GM23338 (cell line): ENCODE measurements around the gene MANBA. TPM values are rescaled to one million over a fixed set of nuclear protein-coding genes. Genes with fewer than 3 reads are reported as not detected.

ENCODE experiments used
- ATAC-seq: fragments of 200-7000 bp; cut with Tn5 transposase; 3 replicates; pipeline ENCODE4 v1.9.1; 2020
- DNase-seq: peaks from one replicate; pipeline ENCODE4 v3.0.0-alpha.2; 2015; ENCODE audit warnings: low spot score
- H2AFZ ChIP-seq: fragments of 200-600 bp; sonication (generic); 2 replicates; pipeline ENCODE4 v1.8.0; 2016; ENCODE audit warnings: antibody characterized with exemption, mild to moderate bottlenecking, moderate library complexity
- H3F3A ChIP-seq: fragments of 200-600 bp; sonication (generic); replicated peaks from 2 replicates; pipeline ENCODE4 v1.8.0; 2017; ENCODE audit warnings: antibody characterized with exemption, mixed run types, low read depth
- H3K27ac ChIP-seq: fragments of 200-600 bp; sonication (generic); 2 replicates; pipeline ENCODE4 v1.6.1; 2016; ENCODE audit warnings: low read depth
- H3K27me3 ChIP-seq: fragments of 200-600 bp; sonication (generic); 2 replicates; pipeline ENCODE4 v1.8.0; 2016; ENCODE audit warnings: mild to moderate bottlenecking, mixed run types, moderate library complexity; ENCODE audit not compliant: insufficient read depth
- H3K36me3 ChIP-seq: fragments of 200-600 bp; sonication (generic); 2 replicates; pipeline ENCODE4 v1.8.0; 2016; ENCODE audit warnings: mild to moderate bottlenecking; ENCODE audit not compliant: insufficient read depth
- H3K4me1 ChIP-seq: fragments of 200-600 bp; sonication (generic); 2 replicates; pipeline ENCODE4 v1.8.0; 2016; ENCODE audit warnings: mild to moderate bottlenecking, moderate library complexity; ENCODE audit not compliant: insufficient read depth
- H3K4me2 ChIP-seq: fragments of 200-600 bp; sonication (generic); 2 replicates; pipeline ENCODE4 v1.7.1; 2017; ENCODE audit warnings: mixed run types
- H3K4me3 ChIP-seq: fragments of 200-600 bp; sonication (generic); 2 replicates; pipeline ENCODE4 v1.6.1; 2016; ENCODE audit warnings: mixed run types
- H3K79me2 ChIP-seq: fragments of 200-600 bp; sonication (generic); replicated peaks from 2 replicates; pipeline ENCODE4 v1.8.0; 2017; ENCODE audit warnings: mild to moderate bottlenecking; ENCODE audit not compliant: insufficient read depth
- H3K9me2 ChIP-seq: fragments of 200-600 bp; sonication (generic); 2 replicates; pipeline ENCODE4 v1.8.0; 2017; ENCODE audit not compliant: insufficient read depth
- H4K20me1 ChIP-seq: fragments of 200-600 bp; sonication (generic); replicated peaks from 2 replicates; pipeline ENCODE4 v1.8.0; 2017; ENCODE audit warnings: mild to moderate bottlenecking; ENCODE audit not compliant: insufficient read depth
- H3K27ac Mint-ChIP-seq: 2 replicates; pipeline ENCODE4 v1.8.0; 2020; ENCODE audit warnings: inconsistent platforms, mild to moderate bottlenecking, moderate library complexity, mixed read lengths
- H3K27me3 Mint-ChIP-seq: 3 replicates; pipeline ENCODE4 v1.8.0; 2022; ENCODE audit warnings: low read depth, mild to moderate bottlenecking, moderate library complexity, mixed read lengths, inconsistent platforms; ENCODE audit not compliant: insufficient read depth, poor library complexity
- H3K36me3 Mint-ChIP-seq: 3 replicates; pipeline ENCODE4 v1.8.0; 2021; ENCODE audit warnings: low read depth, mild to moderate bottlenecking, inconsistent platforms, moderate library complexity, mixed read lengths
- H3K4me1 Mint-ChIP-seq: 3 replicates; pipeline ENCODE4 v1.8.0; 2020; ENCODE audit warnings: mild to moderate bottlenecking, inconsistent platforms, mixed read lengths
- H3K4me3 Mint-ChIP-seq: 3 replicates; pipeline ENCODE4 v1.8.0; 2021; ENCODE audit warnings: moderate library complexity, mild to moderate bottlenecking, inconsistent platforms, mixed read lengths
- H3K9me3 Mint-ChIP-seq: 3 replicates; pipeline ENCODE4 v1.8.0; 2020; ENCODE audit warnings: moderate library complexity, mild to moderate bottlenecking, inconsistent platforms, mixed read lengths
- CREB1 ChIP-seq: fragments of 250-450 bp; sonication (Bioruptor Pico); IDR thresholded peaks from 2 replicates; pipeline ENCODE4 v1.5.0; 2020; ENCODE audit warnings: low read depth, mild to moderate bottlenecking, moderate library complexity
- EZH2 ChIP-seq: fragments of 200-600 bp; sonication (generic); IDR thresholded peaks from one replicate; pipeline ENCODE4 v1.8.0; 2017; ENCODE audit warnings: antibody characterized with exemption, mild to moderate bottlenecking, low read depth; ENCODE audit not compliant: unreplicated experiment
- ZNF114 ChIP-seq: fragments of 250-450 bp; sonication (Bioruptor Pico); IDR thresholded peaks from 2 replicates; pipeline ENCODE4 v1.5.0; 2020; ENCODE audit warnings: mild to moderate bottlenecking, moderate library complexity
- ZNF331 ChIP-seq: fragments of 250-450 bp; sonication (Bioruptor Pico); IDR thresholded peaks from 2 replicates; pipeline ENCODE4 v1.5.0; 2020; ENCODE audit warnings: low read depth, mild to moderate bottlenecking, moderate library complexity
- polyA plus RNA-seq: library from polyadenylated mRNA; unstranded; fragments of >200 nt; fragmentation: Nextera tagmentation; extraction: Ambion mirVana; gene quantifications from 2 replicates; pipeline ENCODE4 v1.2.1, GENCODE V29; 2016
- total RNA-seq: library from RNA; depleted of rRNA; stranded (reverse); fragments of >200 nt; shearing (Covaris generic); gene quantifications from 2 replicates; pipeline ENCODE4 v1.2.3, GENCODE V29; 2014
- TF ChIP-seq, protein P1 (sequence below): fragments of 250-450 bp; sonication (Bioruptor Pico); IDR thresholded peaks from 2 replicates; pipeline ENCODE4 v1.5.0; 2020; ENCODE audit warnings: mild to moderate bottlenecking, moderate library complexity
- TF ChIP-seq, protein P2 (sequence below), 2 experiments: fragments of 200-600 bp in 1 of 2; sonication (generic) in 1 of 2; conservative IDR thresholded peaks; 2 replicates each; pipeline versions ENCODE4 v1.5.1 to v1.6.1; 2016 to 2017; ENCODE audit warnings: antibody characterized with exemption in 2 of 2, low read depth in 2 of 2, mild to moderate bottlenecking in 2 of 2, moderate library complexity in 1 of 2

The MANBA gene
- total and polyA plus RNA-seq, 2 experiments from 2014 or later = 13.2 to 54.3 TPM

DNA sequence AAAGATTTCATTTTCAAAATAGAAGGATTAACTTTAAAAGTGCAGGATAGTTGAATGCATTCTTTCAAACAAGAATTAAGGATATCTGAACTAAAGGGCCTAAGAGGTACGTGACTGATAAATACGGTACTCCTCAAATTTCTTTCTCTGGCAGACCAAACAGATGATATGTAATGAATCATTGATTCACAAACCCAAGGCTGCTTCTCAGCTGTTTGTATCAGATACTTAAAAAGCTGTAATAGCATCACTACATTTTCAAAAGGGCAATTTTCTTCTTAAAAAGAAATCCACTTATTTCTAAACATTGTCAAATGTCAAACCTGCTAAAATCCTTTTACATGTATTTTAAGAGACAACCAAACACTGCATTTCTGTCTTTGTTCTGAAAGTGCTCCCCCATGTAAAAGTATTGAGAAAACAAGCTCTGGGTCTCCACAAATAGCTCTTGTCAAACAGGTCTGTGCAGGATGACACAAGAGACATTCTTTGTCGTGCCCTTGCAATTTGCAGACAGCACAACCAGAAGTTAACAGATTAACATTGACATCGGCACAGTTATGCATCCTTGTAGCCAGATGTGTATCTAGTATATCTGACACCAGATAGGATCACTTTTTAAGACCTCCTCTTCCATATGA, 82.0 kb downstream of the MANBA start:
- TF ChIP-seq, protein P1, sequence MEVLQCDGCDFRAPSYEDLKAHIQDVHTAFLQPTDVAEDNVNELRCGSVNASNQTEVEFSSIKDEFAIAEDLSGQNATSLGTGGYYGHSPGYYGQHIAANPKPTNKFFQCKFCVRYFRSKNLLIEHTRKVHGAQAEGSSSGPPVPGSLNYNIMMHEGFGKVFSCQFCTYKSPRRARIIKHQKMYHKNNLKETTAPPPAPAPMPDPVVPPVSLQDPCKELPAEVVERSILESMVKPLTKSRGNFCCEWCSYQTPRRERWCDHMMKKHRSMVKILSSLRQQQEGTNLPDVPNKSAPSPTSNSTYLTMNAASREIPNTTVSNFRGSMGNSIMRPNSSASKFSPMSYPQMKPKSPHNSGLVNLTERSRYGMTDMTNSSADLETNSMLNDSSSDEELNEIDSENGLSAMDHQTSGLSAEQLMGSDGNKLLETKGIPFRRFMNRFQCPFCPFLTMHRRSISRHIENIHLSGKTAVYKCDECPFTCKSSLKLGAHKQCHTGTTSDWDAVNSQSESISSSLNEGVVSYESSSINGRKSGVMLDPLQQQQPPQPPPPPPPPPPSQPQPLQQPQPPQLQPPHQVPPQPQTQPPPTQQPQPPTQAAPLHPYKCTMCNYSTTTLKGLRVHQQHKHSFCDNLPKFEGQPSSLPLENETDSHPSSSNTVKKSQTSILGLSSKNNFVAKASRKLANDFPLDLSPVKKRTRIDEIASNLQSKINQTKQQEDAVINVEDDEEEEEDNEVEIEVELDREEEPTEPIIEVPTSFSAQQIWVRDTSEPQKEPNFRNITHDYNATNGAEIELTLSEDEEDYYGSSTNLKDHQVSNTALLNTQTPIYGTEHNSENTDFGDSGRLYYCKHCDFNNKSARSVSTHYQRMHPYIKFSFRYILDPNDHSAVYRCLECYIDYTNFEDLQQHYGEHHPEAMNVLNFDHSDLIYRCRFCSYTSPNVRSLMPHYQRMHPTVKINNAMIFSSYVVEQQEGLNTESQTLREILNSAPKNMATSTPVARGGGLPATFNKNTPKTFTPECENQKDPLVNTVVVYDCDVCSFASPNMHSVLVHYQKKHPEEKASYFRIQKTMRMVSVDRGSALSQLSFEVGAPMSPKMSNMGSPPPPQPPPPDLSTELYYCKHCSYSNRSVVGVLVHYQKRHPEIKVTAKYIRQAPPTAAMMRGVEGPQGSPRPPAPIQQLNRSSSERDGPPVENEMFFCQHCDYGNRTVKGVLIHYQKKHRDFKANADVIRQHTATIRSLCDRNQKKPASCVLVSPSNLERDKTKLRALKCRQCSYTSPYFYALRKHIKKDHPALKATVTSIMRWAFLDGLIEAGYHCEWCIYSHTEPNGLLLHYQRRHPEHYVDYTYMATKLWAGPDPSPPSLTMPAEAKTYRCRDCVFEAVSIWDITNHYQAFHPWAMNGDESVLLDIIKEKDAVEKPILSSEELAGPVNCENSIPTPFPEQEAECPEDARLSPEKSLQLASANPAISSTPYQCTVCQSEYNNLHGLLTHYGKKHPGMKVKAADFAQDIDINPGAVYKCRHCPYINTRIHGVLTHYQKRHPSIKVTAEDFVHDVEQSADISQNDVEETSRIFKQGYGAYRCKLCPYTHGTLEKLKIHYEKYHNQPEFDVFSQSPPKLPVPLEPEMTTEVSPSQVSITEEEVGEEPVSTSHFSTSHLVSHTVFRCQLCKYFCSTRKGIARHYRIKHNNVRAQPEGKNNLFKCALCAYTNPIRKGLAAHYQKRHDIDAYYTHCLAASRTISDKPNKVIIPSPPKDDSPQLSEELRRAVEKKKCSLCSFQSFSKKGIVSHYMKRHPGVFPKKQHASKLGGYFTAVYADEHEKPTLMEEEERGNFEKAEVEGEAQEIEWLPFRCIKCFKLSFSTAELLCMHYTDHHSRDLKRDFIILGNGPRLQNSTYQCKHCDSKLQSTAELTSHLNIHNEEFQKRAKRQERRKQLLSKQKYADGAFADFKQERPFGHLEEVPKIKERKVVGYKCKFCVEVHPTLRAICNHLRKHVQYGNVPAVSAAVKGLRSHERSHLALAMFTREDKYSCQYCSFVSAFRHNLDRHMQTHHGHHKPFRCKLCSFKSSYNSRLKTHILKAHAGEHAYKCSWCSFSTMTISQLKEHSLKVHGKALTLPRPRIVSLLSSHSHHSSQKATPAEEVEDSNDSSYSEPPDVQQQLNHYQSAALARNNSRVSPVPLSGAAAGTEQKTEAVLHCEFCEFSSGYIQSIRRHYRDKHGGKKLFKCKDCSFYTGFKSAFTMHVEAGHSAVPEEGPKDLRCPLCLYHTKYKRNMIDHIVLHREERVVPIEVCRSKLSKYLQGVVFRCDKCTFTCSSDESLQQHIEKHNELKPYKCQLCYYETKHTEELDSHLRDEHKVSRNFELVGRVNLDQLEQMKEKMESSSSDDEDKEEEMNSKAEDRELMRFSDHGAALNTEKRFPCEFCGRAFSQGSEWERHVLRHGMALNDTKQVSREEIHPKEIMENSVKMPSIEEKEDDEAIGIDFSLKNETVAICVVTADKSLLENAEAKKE (CRISPR knock-in tag) = no peak
- no peaks in the 10 kb centered on the region for H3K4me1 ChIP-seq

GRCh38 chr4:102678107-102678506, 82.7 kb downstream of the MANBA start:
- no peak overlapping the region for H3K27ac Mint-ChIP-seq
- no peak overlapping the region for H3K27ac ChIP-seq
- no peak for ATAC-seq

More for the DNA sequence above, 82.0 kb downstream of the MANBA start:
- H3K36me3 Mint-ChIP-seq = peaks cover 8% of the 10 kb centered on the region; the same call in 2 of the 3 replicates
- Histone ChIP-seq H3F3A (no peaks in the 10 kb centered on the region), H4K20me1 (no peaks in the 10 kb centered on the region), H3K4me3 (no peak overlapping the region), H3K27me3 (no peaks in the 10 kb centered on the region), H3K9me2 (no peaks in the 10 kb centered on the region), H3K4me2 (no peak overlapping the region), H3K36me3 (peaks cover 7% of the 10 kb centered on the region), H2AFZ (no peak overlapping the region), H3K27ac (no peak overlapping the region), H3K79me2 (no peaks in the 10 kb centered on the region)
- peaks cover 3% of the 10 kb centered on the region; the same call in 1 of the 3 replicates for H3K4me1 Mint-ChIP-seq
- H3K27me3 Mint-ChIP-seq = no peaks in the 10 kb centered on the region
- DNase-seq (no peak), ATAC-seq (no peak)
- H3K4me3 Mint-ChIP-seq = no peak overlapping the region
- H3K9me3 Mint-ChIP-seq = no peaks in the 10 kb centered on the region
- no peak overlapping the region for H3K27ac Mint-ChIP-seq

More at GRCh38 chr4:102678107-102678506, 82.7 kb downstream of the MANBA start:
- Mint-ChIP-seq H3K27me3 (no peaks in the 10 kb centered on the region), H3K9me3 (peaks cover under 1% of the 10 kb centered on the region; the same call in 1 of the 3 replicates), H3K4me1 (peaks cover 3% of the 10 kb centered on the region; the same call in 1 of the 3 replicates), H3K4me3 (no peak overlapping the region), H3K36me3 (peaks cover 14% of the 10 kb centered on the region; the same call in 2 of the 3 replicates)
- Histone ChIP-seq H3K4me2 (no peak overlapping the region), H3K27me3 (no peaks in the 10 kb centered on the region), H4K20me1 (no peaks in the 10 kb centered on the region), H3K4me3 (no peak overlapping the region), H3F3A (no peaks in the 10 kb centered on the region), H3K36me3 (peaks cover 9% of the 10 kb centered on the region), H2AFZ (no peak overlapping the region), H3K79me2 (no peaks in the 10 kb centered on the region), H3K9me2 (no peaks in the 10 kb centered on the region), H3K4me1 (no peaks in the 10 kb centered on the region)
- TF ChIP-seq ZNF331 (CRISPR knock-in tag) = no peak
- TF ChIP-seq CREB1 = no peak
- TF ChIP-seq, protein P2, sequence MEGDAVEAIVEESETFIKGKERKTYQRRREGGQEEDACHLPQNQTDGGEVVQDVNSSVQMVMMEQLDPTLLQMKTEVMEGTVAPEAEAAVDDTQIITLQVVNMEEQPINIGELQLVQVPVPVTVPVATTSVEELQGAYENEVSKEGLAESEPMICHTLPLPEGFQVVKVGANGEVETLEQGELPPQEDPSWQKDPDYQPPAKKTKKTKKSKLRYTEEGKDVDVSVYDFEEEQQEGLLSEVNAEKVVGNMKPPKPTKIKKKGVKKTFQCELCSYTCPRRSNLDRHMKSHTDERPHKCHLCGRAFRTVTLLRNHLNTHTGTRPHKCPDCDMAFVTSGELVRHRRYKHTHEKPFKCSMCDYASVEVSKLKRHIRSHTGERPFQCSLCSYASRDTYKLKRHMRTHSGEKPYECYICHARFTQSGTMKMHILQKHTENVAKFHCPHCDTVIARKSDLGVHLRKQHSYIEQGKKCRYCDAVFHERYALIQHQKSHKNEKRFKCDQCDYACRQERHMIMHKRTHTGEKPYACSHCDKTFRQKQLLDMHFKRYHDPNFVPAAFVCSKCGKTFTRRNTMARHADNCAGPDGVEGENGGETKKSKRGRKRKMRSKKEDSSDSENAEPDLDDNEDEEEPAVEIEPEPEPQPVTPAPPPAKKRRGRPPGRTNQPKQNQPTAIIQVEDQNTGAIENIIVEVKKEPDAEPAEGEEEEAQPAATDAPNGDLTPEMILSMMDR (conservative IDR thresholded peaks at IDR 0.05; ENCODE audit: low read depth in 2 of 2) = no peak
- no peak for TF ChIP-seq ZNF114 (CRISPR knock-in tag)
- TF ChIP-seq EZH2 = no peak
- no peak for DNase-seq
